HG02642 (cell line): ENCODE results near the gene S100A2.
"Not testable (repeated sequence)": the region's sequence is repeated elsewhere in the genome, so short reads cannot be mapped to it uniquely, and the experiment has no call there.

ENCODE experiments used
- ATAC-seq: cut with Tn5 transposase; IDR thresholded peaks from one replicate; pipeline ENCODE4 v1.9.1; 2021; ENCODE audit warnings: mild to moderate bottlenecking; ENCODE audit not compliant: unreplicated experiment, poor library complexity

Gene S100A2

DNA sequence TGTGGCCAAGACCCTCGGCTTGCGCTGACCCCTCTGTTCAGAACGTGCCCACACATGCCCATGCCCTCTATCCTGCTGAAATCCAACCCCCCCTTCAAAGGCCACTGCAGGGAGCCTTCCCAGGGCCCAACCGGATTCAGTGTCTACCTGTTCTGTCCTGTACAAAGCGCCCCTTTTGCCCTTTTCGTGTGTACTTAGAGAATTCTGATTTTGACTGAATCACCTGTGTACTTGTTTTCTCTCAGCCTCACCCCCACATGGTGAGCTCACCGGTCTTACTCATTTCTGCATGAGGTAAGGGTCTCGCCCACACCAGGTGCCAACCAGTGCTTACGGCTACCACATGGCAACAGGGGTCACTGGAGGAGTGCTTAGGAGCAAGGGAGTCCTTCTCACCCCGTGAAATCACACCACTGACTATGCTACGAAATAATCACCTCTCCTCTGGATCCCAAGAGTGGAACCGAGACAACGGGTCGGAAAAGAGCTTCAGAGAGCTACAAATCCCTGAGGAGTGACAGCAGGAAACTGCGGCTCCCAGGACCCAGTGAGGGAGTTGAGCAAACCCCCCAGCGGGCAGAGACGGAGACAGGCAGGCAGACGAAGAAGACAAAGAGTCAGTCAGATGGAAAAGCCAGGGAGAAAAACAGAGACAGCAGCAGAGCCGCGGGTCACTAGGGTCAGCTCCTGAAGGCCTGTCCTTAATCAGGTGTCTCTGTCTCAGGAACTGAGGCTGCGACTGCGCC is 2.1 kb upstream of the S100A2 start:
- ATAC-seq, result no peak

DNA sequence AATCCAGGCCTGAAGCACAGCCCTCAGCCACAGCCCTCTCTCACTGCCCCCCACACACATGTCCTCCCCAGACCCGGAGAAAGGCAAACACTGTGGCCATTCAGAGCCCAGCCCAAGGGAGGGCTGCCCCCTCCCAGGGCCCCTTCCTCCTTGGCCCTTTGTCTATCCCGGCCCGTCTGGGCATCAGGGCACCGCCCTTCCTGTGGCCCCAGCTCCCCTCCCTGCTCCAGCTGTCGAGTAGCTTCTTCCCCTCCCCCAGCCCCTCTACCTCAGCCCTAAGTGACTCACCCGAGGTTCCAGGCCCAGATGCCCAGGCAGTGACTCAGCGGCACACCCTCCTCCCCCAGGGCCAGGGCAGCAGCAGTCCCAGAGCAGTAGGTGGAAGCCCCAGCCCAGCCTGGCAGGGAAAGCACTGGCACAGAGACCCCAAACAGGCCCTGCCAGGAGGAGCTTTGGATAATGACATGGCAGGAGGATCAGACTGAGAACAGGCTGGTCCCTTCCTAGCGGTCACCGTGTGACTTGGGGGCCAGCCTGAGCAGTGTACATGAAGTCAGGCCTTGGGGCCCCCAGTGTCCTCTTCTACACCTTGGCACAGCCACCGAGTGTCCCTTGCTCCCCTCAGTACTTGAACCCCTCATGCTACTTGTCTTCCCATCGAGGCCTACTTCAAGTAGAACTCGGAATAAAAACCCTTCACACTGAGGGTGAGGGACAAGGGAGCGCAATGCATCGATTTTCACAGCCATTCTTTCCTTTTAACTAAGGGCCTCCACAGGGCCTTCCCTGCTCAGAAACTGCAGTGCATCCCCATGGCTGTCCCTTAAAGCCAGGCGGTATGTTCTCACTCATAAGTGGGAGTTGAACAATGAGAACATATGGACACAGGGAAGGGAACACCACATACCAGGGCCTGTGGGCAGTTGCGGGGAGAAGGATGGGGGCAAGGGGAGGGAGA is 1.0 kb upstream of the S100A2 start:
- no peak for ATAC-seq

DNA sequence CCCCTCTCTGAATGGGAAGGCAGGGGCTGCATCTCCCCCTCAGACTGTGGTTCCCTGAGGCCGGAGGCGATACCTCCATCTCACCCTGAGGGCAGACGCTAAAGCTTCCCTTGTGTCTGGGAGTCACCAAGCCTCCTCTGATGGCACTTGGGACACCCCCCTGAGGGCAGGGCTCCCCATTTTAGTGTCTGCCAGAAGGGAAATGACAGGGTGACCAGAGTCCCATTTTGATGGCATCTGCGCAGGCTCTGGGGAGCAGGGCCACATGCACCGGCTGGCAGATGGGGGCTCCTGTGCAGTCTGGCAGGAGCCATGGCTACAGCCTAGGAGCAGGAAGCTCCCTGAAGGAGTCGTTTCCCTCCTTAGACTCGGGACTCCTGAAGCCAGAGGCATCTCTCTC is 1.7 kb downstream of the S100A2 start:
- no peak for ATAC-seq

DNA sequence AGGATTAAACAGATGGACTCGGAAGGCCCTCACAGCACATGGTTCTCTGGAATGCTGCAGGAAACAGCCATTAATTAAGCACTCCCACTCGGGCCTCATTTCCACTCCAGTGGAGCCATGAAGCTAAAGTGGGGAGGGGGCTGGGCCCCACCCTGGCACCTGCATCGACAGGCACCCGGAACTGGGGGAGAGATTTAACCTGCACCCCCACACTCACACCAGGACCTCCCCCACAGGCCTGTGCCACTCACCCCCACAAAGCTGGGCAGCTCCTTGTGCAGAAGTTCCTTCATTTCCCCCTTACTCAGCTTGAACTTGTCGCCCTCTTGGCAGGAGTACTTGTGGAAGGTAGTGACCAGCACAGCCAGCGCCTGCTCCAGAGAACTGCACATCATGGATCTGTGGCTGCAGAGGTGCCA is 2.2 kb downstream of the S100A2 start:
- ATAC-seq, result no peak

DNA sequence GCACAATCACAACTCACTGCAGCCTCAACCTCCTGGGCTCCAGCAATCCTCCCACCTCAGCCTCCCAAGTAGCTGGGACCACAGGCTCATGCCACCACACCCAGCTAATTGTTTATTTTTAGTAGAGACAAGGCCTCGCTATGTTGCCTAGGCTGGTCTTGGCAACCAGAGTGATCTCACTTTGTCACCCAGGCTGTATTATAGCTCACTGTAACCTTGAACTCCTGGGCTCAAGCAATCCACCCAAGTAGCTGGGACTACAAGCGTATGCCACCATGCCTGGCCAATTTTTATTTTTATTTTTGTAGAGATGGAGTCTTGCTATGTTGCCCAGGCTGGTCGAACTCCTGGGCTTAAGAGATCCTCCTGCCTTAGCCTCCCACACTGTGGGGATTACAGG is 3.6 kb downstream of the S100A2 start:
- not testable (repeated sequence) for ATAC-seq

DNA sequence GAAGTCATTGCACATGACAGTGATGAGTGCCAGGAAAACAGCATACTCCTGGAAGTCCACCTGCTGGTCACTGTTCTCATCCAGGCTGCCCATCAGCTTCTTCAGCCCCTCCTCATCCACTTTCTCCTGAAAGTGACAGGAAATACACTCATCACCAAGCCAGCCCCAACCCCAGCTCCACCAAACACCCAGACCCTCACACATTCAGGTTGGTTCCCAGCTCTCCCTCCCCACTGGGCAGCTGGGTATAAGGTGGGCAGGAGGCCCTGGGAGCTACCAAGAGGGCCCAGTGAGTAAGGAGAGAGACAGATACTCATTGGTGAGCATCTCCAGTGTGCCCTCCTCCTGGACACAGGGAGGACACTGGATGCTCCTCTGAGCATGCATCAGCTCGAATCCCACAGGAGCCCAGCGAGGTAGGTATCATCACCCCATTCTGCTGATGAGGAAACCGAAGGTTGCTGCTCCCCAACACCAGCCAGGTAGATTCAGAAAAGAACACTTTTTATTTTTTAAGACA is 4.1 kb downstream of the S100A2 start:
- no peak for ATAC-seq

DNA sequence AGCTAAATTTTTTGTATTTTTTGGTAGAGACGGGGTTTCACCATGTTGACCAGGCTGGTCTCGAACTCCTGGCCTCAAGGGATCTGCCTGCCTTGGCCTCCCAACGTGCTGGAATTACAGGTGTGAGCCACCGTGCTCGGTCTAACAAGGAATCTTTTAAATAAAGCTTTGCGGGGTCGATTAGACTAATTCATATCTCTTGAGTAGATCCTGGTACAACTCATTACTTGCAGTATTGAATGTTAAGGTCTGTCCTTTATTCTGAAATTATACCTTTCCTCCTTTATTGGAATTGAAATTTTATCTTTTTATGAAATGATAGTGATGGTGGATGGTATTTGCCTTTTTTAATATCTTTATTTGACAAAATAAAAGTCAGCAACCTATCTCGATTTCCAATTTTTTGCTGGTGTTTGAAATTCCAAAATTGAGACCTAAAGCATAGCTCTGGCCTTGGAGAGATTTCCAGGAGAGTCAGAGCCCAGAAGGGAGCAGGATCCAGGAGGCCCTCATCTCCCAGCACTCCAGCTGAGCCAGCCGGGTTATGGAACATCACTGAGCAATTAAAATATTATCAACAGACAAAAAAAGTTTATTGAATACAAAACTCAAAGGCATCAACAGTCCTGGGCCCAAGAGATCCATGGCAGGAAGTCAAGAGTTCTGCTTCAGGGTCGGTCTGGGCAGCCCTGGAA is 4.7 kb downstream of the S100A2 start:
- no peak for ATAC-seq

- ATAC-seq, result no peak
These were observed 5.4 kb downstream of the S100A2 start for GRCh38 chr1:153560241-153560640.

DNA sequence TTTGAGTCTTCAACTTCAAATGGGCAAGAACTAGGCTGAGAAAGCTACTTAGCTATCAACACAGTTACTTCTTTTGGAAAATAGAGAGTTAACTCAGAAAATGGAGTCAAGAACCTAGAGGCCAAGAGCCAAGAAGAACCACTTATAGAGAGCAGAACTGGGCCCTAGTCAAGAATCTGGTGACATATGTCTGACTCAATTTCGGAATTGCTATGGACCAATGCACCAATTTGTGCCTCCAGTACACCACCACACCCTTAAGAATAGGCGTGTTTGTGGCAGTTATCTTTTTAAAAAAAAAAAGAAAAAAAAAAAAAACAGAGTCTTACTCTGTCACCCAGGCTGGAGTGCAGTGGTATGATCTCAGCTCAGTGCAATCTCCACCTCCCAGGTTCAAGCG is 7.8 kb downstream of the S100A2 start:
- no peak for ATAC-seq

- no peak for ATAC-seq
These were observed 9.3 kb downstream of the S100A2 start for GRCh38 chr1:153556348-153556747.

GRCh38 chr1:153553830-153554541 is 11.7 kb downstream of the S100A2 start:
- no peak for ATAC-seq

DNA sequence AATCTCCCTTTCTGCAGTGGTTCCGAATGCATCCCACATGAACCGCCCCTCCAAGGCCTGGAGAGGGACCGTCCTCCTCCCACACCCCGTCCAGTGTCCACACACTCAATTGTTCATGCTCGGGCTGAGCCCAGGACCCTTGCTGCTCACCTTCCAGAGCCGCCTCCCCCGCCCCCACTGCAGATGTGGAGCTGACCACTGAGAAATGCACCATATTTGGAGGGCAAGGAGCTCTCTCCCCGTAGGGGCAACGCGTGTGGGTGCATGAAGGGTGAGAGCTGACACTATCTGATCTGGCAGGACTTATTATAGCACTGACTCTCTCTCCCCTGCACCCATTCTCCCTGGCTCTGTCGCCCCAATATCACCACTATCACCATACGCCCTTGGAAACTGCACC is 12.5 kb downstream of the S100A2 start:
- ATAC-seq, result no peak

- ATAC-seq, result no peak
These were observed 13.3 kb downstream of the S100A2 start for GRCh38 chr1:153552335-153552734.

GRCh38 chr1:153550827-153551500 is 14.7 kb downstream of the S100A2 start:
- no peak for ATAC-seq

GRCh38 chr1:153550398-153550758 is 15.3 kb downstream of the S100A2 start:
- no peak for ATAC-seq

DNA sequence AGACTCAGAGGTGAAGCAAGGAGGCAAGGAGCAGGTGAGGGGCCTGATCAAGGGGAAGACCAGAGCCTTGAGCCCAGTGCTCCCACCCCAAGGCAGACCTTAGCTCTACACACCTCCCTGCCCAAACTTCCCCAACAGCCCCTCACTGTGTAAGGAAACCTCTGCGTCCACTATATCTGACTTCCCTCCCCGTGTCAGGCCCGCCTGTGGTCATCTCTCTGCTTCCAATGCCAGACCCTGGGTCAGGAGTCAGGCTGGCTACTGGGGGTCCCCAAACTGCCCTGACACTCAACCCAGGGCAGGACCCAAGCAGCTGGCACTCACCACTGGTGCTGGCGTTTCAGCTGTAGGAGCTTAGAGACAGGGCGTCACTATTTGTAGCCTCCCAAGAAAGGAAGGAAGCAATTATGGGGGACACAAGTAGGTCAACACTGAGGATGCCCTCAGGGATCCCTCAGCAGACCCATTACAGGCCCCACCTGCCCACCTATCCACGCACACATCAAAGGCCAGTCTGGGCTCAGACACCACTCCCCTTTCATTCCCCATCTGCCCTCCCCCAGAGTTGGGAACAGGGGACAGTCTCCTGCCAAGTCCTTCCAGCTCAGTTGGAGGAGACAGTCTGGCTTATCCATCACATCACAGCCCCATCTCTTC is 15.8 kb downstream of the S100A2 start:
- ATAC-seq, result no peak

GRCh38 chr1:153548722-153549688 is 16.6 kb downstream of the S100A2 start, which contains the start of gene S100A3:
S100A3 (minus strand) TSS chr1:153549258; CDS start chr1:153548485, 773 bp downstream.
- ATAC-seq, result no peak
